HG03066 (cell line): Measurements from ENCODE around the gene MAGI2.

ENCODE experiments used
- ATAC-seq: cut with Tn5 transposase; IDR thresholded peaks from one replicate; pipeline ENCODE4 v1.9.1; 2021; ENCODE audit warnings: low read depth; ENCODE audit not compliant: unreplicated experiment

The MAGI2 gene

GRCh38 chr7:79386688-79387422, 66.6 kb downstream of the MAGI2 start:
- ATAC-seq, result no peak

GRCh38 chr7:79381921-79382320, 71.5 kb downstream of the MAGI2 start:
- ATAC-seq, result no peak

DNA sequence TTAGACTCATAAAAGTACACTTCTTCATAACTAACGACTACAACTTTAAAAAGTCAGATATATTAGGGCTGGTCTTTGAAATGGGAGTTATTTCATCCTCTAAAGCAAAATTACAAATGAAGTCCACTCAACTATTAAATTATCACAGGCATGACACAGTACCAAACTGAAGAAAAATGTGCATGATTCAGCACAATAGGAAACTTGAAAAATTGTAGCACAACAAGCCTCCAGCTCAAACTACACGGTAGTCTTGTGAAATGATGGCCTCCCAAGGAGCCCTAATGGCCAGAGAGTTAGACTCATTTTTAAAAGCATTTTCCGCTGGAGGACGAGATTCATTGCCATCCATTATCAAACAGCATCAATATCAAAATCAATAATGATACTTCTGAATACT, 76.4 kb downstream of the MAGI2 start:
- no peak for ATAC-seq

DNA sequence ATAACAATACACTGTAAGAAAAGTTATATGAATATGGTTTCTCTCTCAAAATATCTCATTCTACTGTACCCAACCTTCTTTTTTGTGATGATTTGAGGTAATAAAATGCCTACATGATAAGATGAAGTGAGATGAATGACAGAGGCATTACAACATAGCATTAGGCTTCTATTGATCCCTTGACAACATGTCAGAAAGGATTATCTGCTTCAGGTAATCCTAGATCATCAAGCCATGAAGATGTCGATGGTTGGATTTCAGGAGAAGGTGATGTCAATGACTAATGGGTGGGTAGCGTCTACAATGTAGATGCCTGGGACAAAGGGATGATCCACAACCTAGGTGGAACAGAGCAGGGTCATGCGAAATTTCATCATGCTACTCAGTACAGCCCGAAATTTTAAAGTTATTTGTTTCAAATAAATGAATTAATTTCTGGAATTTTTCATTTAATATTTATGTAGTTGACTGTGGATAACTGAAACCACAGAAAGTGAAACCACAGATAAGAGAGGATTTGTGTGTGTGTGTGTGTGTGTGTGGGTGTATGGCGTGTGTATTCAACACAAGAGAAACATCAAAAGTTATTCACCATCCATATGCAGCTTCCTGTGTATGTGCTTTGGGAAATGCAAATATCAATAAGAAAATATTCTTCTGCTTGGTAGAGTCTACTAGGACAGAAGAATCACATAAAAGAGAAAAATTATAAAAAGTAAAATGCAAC, 77.0 kb downstream of the MAGI2 start:
- ATAC-seq, result no peak

GRCh38 chr7:79361214-79361613, 92.3 kb downstream of the MAGI2 start:
- ATAC-seq, result no peak

GRCh38 chr7:79359827-79360226, 93.6 kb downstream of the MAGI2 start:
- ATAC-seq, result no peak

GRCh38 chr7:79357101-79357500, 96.4 kb downstream of the MAGI2 start:
- ATAC-seq, result no peak

DNA sequence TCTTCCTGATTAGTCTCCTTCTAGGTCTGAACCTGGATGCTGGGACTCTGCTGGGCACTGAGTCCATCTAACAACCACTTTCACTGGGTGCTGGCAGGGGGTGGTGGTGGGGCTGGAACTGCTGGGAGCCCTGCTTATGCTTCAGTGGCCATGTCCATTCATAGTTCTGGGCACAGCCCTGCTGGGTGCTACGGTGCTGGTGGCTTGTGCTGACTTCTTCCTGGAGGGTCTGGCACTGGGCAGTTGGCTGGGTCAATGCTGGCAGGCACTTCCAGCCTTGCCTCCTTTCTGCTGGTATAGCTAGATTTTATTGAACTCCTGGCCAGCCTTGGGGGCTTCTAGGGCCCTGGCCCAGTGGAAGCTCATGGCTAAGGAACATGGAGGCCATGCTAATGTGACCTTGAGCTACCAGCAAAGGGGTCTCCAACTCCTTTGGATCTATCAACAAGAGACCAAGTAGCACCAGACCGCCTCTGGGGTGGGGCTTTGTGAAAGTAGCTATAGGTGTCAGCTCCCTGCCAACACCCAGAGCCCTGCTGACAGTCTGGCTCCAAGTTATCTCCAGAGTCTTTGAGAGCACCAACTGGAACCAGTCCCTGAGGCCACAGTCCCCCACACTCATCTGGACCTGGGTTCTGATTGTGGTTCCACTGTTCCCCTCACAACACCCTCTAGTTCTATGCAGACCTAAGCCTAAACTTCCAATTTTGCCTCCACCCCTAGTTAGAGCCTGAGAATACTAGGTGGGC, 99.6 kb downstream of the MAGI2 start:
- no peak for ATAC-seq

DNA sequence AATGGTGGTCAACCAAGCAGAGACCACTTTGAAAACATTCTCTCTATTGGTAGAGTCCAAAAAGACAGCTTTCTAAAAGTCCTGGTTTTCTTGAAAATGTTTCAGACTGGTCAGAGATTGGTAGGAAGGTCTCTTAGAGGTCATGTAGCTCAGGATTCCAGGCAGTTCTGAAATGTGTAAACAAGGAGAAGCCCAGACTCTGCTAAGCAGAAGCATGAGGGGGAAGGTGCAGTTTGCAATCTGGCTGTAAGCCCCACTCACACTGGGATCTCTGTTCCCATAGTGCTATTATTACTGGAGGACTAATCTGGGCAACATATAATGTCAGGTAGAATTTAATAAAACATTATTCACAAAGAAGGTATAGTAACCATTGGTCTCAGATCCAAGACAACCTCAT, 101.1 kb downstream of the MAGI2 start:
- no peak for ATAC-seq

GRCh38 chr7:79347351-79347750, 106.1 kb downstream of the MAGI2 start:
- no peak for ATAC-seq

- ATAC-seq, result no peak
Observed at GRCh38 chr7:79341902-79342301, 111.6 kb downstream of the MAGI2 start.

- no peak for ATAC-seq
Observed at GRCh38 chr7:79340212-79340611, 113.3 kb downstream of the MAGI2 start.

DNA sequence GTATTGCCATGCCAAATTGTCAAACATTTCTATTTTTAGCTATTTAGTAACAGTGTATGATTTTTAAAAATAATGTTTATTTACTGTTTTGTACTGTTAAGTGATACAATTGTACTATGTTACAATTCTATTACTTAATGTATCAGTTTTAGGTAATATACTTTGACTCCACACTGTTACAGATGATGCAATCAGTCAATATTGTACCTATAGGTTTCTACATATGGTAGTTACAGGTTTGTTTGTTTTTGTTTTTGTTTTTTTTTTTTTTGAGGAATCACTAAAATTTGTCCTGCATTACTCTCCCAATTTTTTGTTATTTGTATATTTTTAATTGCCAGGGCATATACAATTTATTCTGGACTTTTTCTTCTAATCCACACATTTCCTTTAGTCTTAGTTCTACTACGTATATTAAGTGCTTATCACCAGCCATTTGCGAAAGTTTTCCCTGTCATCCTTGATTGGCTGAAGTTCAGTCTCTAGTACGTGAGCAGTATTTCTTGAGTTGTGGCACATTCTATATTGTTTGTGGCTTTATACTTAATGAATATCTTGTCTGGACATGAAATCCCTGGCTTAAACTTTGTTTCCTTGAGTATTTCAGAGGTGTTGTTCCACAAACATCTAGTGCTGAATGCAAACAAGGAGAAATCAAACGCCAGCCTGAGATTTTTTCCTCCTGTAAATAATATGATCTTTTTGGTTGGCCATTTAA, 114.1 kb downstream of the MAGI2 start:
- no peak for ATAC-seq

- ATAC-seq, result no peak
Observed at GRCh38 chr7:79337717-79338116, 115.8 kb downstream of the MAGI2 start.

DNA sequence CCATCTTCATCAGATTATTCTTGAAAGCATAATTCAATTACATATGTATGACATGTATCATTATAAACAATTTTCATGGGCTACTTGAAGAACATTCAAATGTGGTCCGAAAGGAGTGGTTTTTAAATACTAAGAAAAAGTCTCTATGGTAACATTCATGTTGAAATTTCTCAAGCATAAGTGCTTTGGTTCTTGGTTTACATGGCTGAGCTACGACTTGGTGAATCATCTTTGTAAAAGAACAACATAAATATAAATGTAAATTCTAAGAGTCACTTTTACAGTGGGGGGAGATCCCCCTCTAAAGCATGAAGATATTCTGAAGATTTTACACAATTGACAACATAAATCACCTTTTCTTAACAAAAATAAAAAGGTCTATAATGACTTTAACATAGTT, 118.6 kb downstream of the MAGI2 start:
- ATAC-seq, result no peak

- ATAC-seq, result no peak
Observed at GRCh38 chr7:79334334-79334733, 119.1 kb downstream of the MAGI2 start.

- no peak for ATAC-seq
Observed at GRCh38 chr7:79332091-79332490, 121.4 kb downstream of the MAGI2 start.

GRCh38 chr7:79329464-79329863, 124.0 kb downstream of the MAGI2 start:
- no peak for ATAC-seq

DNA sequence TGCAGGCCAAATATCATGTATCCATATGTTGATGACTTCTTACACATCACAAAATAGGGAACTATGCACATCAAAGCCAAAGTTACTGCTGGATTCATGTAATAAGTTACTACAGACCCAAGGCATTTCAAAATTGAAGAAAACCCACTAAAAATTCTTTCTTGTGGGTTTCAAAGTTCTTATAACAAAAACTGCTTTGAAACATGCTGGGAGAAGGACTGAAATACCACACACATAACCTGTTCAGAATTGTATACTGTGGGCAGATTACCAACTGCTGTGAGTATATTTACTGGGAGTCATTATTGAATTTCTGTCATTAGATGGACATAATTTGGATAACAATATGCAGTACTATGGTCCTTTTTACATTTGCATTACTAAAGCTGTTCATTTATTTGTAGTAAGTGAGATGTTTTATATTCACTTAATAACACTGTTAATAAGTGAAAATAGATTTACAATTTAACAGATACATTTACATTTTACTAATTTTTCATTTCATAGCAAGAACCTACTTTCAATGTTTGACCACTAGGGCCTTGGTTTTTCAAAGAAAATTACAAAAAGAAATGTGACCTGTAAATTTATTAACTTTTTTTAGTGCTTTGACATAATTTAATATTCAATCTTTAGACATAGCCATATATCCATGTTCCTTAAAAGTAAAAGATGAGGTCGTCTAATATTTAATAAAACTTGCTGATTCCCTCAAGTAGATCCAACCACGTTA, 132.6 kb downstream of the MAGI2 start:
- ATAC-seq, result no peak

- no peak for ATAC-seq
Observed at GRCh38 chr7:79319369-79319768, 134.1 kb downstream of the MAGI2 start.
